GM12878 (cell line): Measurements from ENCODE around the gene NME8. TPM values are rescaled to one million over a fixed set of nuclear protein-coding genes. Genes with fewer than 3 reads are reported as not detected.

ENCODE experiments used
- ATAC-seq: fragments of 200-7000 bp; cut with Tn5 transposase; 3 replicates; pipeline ENCODE4 v1.9.1; 2020; ENCODE audit warnings: mild to moderate bottlenecking, moderate library complexity
- BruUV-seq: library from RNA; stranded (reverse); fragments of 400-500 nt; replicated peaks from 2 replicates; lab custom pipeline; 2021; lab: Mats Ljungman, UMichigan
- CTCF ChIA-PET: fragments of 300-600 bp; sonication (Branson Sonifier 250); formaldehyde crosslinking; extraction: SDS; loops from one replicate; lab custom pipeline; 2021; ENCODE audit warnings: inconsistent platforms; lab: Yijun Ruan, JAX
- POLR2A ChIA-PET: fragments of 350-600 bp; formaldehyde crosslinking; extraction: SDS; loops from one replicate; lab custom pipeline; 2021; ENCODE audit warnings: inconsistent platforms; lab: Charles Lee
- RAD21 ChIA-PET: fragments of 300-600 bp; sonication (Branson Sonifier 250); formaldehyde crosslinking; loops from one replicate; lab custom pipeline; 2023; ENCODE audit warnings: antibody characterized with exemption; ENCODE audit not compliant: unreplicated experiment; lab: Charles Lee
- SMC1A ChIA-PET: fragments of 300-600 bp; sonication (Branson Sonifier 250); formaldehyde crosslinking; loops from one replicate; lab custom pipeline; 2023; ENCODE audit not compliant: unreplicated experiment, uncharacterized antibody; lab: Charles Lee
- DNase-seq: peaks from one replicate; pipeline ENCODE4 v3.0.0-alpha.2; 2011; ENCODE audit warnings: low read depth, low spot score
- FAIRE-seq: peaks from 3 replicates; lab custom pipeline; 2011; peaks lifted over from hg19 to GRCh38; lab: Jason Lieb, UNC
- H2AFZ ChIP-seq: 2 replicates; pipeline ENCODE4 v1.6.0; 2011; ENCODE audit warnings: low read depth, low read length, control low read depth; ENCODE audit not compliant: control insufficient read depth
- H3K27ac ChIP-seq: 2 replicates; pipeline ENCODE4 v1.5.1; 2011; ENCODE audit warnings: control low read depth; ENCODE audit not compliant: control insufficient read depth, insufficient read depth
- H3K27me3 ChIP-seq, 2 experiments: replicated peaks in 1 of 2; 2 replicates each; pipeline versions ENCODE4 v1.6.0 to v1.6.1; 2011; ENCODE audit warnings: low read length in 1 of 2; ENCODE audit not compliant: control insufficient read depth in 2 of 2, insufficient read depth in 2 of 2
- H3K36me3 ChIP-seq, 2 experiments: 2 replicates each; pipeline ENCODE4 v1.5.1; 2011; ENCODE audit warnings: low read length in 1 of 2; ENCODE audit not compliant: control insufficient read depth in 2 of 2, insufficient read depth in 2 of 2
- H3K4me1 ChIP-seq: 2 replicates; pipeline ENCODE4 v1.6.1; 2011; ENCODE audit warnings: mild to moderate bottlenecking, low read length, moderate library complexity, mixed read lengths; ENCODE audit not compliant: control insufficient read depth, insufficient read depth
- H3K4me2 ChIP-seq: 2 replicates; pipeline ENCODE4 v1.6.0; 2011; ENCODE audit warnings: control low read depth; ENCODE audit not compliant: control insufficient read depth, insufficient read depth
- H3K4me3 ChIP-seq: fragments of 200-600 bp; sonication (generic); 2 replicates; pipeline ENCODE4 v1.5.1; 2016
- H3K79me2 ChIP-seq: 2 replicates; pipeline ENCODE4 v1.6.0; 2011; ENCODE audit warnings: low read length; ENCODE audit not compliant: control insufficient read depth, insufficient read depth
- H3K9ac ChIP-seq: 2 replicates; pipeline ENCODE4 v1.8.0; 2011; ENCODE audit warnings: low read length, control low read depth, mixed read lengths; ENCODE audit not compliant: control insufficient read depth, insufficient read depth
- H3K9me3 ChIP-seq: replicated peaks from 3 replicates; pipeline ENCODE4 v1.5.1; 2011; ENCODE audit warnings: mild to moderate bottlenecking, low read length; ENCODE audit not compliant: control insufficient read depth, insufficient read depth
- H4K20me1 ChIP-seq: 2 replicates; pipeline ENCODE4 v1.6.0; 2011; ENCODE audit not compliant: control insufficient read depth, insufficient read depth
- ATF7 ChIP-seq: fragments of 450-650 bp; IDR thresholded peaks from 2 replicates; pipeline ENCODE4 v1.6.1; 2016; ENCODE audit warnings: low read depth, mild to moderate bottlenecking
- CREM ChIP-seq: IDR thresholded peaks from 2 replicates; pipeline ENCODE4 v1.6.1; 2014; ENCODE audit warnings: antibody characterized with exemption, low read depth
- EED ChIP-seq: sonication (generic); IDR thresholded peaks from 2 replicates; pipeline ENCODE4 v1.6.1; 2016; ENCODE audit warnings: antibody characterized with exemption, low read depth
- IKZF1 ChIP-seq: fragments of 450-650 bp; conservative IDR thresholded peaks from 2 replicates; pipeline ENCODE4 v1.6.1; 2017; ENCODE audit warnings: antibody characterized with exemption, mild to moderate bottlenecking
- JUNB ChIP-seq: IDR thresholded peaks from 2 replicates; pipeline ENCODE4 v1.6.1; 2016; ENCODE audit warnings: antibody characterized with exemption, mild to moderate bottlenecking
- MEF2A ChIP-seq: IDR thresholded peaks from 2 replicates; pipeline ENCODE4 v1.6.1; 2011; ENCODE audit warnings: low read depth, mild to moderate bottlenecking, low read length, moderate library complexity; ENCODE audit not compliant: insufficient read depth
- MEF2B ChIP-seq: fragments of 450-650 bp; IDR thresholded peaks from 2 replicates; pipeline ENCODE4 v1.6.1; 2018; ENCODE audit warnings: mild to moderate bottlenecking, moderate library complexity; ENCODE audit not compliant: partially characterized antibody, poor library complexity, severe bottlenecking
- NBN ChIP-seq: fragments of 450-650 bp; IDR thresholded peaks from 2 replicates; pipeline ENCODE4 v1.6.1; 2016
- RFX5 ChIP-seq: IDR thresholded peaks from 2 replicates; pipeline ENCODE4 v1.6.1; 2011; ENCODE audit warnings: low read depth, low read length, improper control_type of control experiment
- RUNX3 ChIP-seq: IDR thresholded peaks from 2 replicates; pipeline ENCODE4 v1.6.1; 2012; ENCODE audit warnings: low read length, inconsistent platforms
- SMAD1 ChIP-seq: fragments of 450-650 bp; IDR thresholded peaks from 2 replicates; pipeline ENCODE4 v1.6.1; 2018; ENCODE audit warnings: mild to moderate bottlenecking, low read depth; ENCODE audit not compliant: partially characterized antibody
- ZNF274 ChIP-seq: IDR thresholded peaks from one replicate; pipeline ENCODE4 v1.8.0; 2011; ENCODE audit not compliant: insufficient read length, insufficient read depth
- WGBS: methylation state at CpG from one replicate; pipeline ENCODE4 v1.1.6; 2016; ENCODE audit warnings: low lambda C conversion rate; ENCODE audit not compliant: insufficient replicate concordance, insufficient coverage; ENCODE audit errors: missing lambda C conversion rate; 5-methylcytosine and 5-hydroxymethylcytosine counted together
- in situ Hi-C: fragments of 300-500 bp; cut with MboI; formaldehyde crosslinking; loops from 9 replicates; pipeline ENCODE4 v1.14.3; 2018; ENCODE audit warnings: mixed read lengths
- intact Hi-C: fragments of 100-400 bp; cut with micrococcal nuclease; formaldehyde crosslinking; loops from one replicate; pipeline ENCODE4 v1.14.2; 2022; ENCODE audit not compliant: unreplicated experiment
- polyA plus RNA-seq, 11 experiments: library from polyadenylated mRNA; depleted of rRNA in 4 of 11; unstranded in 6 of 11; stranded (reverse) in 5 of 11; fragments of >200 nt; fragmentation: Nextera tagmentation in 4 of 11; fragmentation: Illumina TruSeq in 1 of 11; extraction: Ambion mirVana in 4 of 11; extraction: Trizol in 1 of 11; gene quantifications; 1 replicate in 1 of 11; 2 replicates in 10 of 11; pipeline versions ENCODE4 v1.2.1 to v1.2.3, GENCODE V29; 2011 to 2016; ENCODE audit warnings: inconsistent platforms in 2 of 11, missing spikeins in 2 of 11, low read depth in 1 of 11
- total RNA-seq, 4 experiments: library from RNA; depleted of rRNA in 3 of 4; stranded (reverse); fragments of >200 nt in 3 of 4; fragmentation: Illumina TruSeq in 1 of 4; extraction: Trizol in 1 of 4; gene quantifications; 2 replicates each; pipeline versions ENCODE4 v1.2.1 to v1.2.3, GENCODE V29; 2013 to 2021
- TF ChIP-seq, protein P1 (sequence below): fragments of 450-650 bp; IDR thresholded peaks from 2 replicates; pipeline ENCODE4 v1.6.1; 2017; ENCODE audit warnings: low read depth, mild to moderate bottlenecking, moderate library complexity
- TF ChIP-seq, protein P2 (sequence below): fragments of 150-350 bp; IDR thresholded peaks from 2 replicates; pipeline ENCODE4 v1.6.1; 2014; ENCODE audit warnings: mild to moderate bottlenecking, low read depth, low read length
- TF ChIP-seq, protein P3 (sequence below): fragments of 450-650 bp; IDR thresholded peaks from 2 replicates; pipeline ENCODE4 v1.6.1; 2017; ENCODE audit warnings: antibody characterized with exemption, mild to moderate bottlenecking, moderate library complexity

Gene NME8
- total and polyA plus RNA-seq, 10 of the 15 experiments (the other 5 are each of a cell fraction or from before 2014, with no cell fraction given) = 0.03 to 3.5 (median 0.52) TPM; not detected in 2

DNA sequence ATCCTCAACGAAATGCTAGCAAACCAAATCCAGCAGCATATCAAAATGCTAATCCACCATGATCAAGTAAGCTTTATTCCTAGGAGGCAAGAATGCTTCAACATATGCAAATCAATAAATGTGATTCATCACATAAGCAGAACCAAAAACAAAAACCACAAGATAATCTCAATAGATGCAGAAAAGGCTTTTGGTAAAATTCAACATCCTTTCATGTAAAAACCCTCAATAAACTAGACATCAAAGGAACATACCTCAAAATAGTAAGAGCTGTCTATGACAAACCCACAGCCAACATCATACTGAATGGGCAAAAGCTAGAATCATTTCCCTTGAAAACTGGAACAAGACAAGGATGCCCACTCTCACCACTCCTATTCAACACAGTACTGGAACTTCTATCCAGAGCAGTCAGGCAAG lies 36.2 kb upstream of the NME8 start (continued):
- TF ChIP-seq, protein P1, sequence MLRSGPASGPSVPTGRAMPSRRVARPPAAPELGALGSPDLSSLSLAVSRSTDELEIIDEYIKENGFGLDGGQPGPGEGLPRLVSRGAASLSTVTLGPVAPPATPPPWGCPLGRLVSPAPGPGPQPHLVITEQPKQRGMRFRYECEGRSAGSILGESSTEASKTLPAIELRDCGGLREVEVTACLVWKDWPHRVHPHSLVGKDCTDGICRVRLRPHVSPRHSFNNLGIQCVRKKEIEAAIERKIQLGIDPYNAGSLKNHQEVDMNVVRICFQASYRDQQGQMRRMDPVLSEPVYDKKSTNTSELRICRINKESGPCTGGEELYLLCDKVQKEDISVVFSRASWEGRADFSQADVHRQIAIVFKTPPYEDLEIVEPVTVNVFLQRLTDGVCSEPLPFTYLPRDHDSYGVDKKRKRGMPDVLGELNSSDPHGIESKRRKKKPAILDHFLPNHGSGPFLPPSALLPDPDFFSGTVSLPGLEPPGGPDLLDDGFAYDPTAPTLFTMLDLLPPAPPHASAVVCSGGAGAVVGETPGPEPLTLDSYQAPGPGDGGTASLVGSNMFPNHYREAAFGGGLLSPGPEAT = peak; percentile 76; the same call in 1 of the 2 replicates
- TF ChIP-seq EED = peak; percentile 52; the same call in 1 of the 2 replicates
- 0 out of 2 replicates have a peak, but pooled peaks have one; percentile 51 for TF ChIP-seq NBN
- TF ChIP-seq JUNB = peak; percentile 65
- peak; percentile 43; the same call in 1 of the 2 replicates for TF ChIP-seq ATF7
- 0 out of 2 replicates have a peak, but pooled peaks have one; percentile 27 for TF ChIP-seq IKZF1
- peak; percentile 73 for TF ChIP-seq MEF2B
- peak; percentile 90 for TF ChIP-seq RUNX3

DNA sequence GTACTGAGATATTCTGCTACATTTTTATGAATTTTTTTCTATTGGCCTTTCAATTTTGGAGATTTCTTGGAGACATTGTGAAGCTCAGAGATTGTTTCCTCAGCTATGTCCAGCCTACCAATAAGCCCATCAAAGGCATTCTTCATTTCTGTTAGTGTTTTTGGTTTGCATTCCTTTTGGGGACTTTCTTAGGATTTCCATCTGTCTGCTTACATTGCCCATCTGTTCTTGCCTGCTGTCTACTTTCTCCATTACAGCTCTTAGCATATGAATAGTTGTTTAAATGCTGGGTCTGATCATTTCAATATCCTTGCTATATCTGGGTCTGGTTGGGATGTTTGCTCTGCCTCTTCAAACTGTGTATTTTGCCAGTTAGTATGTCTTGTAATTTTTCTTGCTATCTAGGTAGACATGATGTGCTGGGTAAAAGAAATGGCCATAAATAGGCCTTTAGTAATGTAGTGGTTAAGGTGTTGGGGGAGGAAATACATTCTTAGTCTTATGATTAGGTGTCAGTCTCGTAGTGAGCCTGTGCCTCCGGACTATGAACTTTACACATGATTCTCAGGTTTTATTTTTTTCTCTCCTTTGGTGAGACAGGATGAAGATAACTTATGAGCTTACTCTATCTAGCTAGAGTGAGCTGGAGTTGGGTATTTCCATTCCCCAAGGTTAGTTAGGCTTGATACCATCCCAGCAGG lies 32.6 kb upstream of the NME8 start:
- no peaks in the 10 kb centered on the region for H3K36me3 ChIP-seq
- H3K79me2 ChIP-seq = no peaks in the 10 kb centered on the region
- peak overlapping the region; percentile 74 for H2AFZ ChIP-seq
- ChIA-PET CTCF (interaction anchor here (0.5 to 4.3 kb wide), 16 partner anchors 11 to 417 kb away, joined by 3 to 71 read pairs (median 4); no protein-coding TSS in a partner anchor), SMC1A (interaction anchor here (0.8 to 12.7 kb wide), 27 partner anchors 10 to 859 kb away, joined by 3 to 193 read pairs (median 5); partner anchors contain the start of gene GPR141), POLR2A (interaction anchor here (0.6 to 3.6 kb wide), 13 partner anchors 10 to 1425 kb away, joined by 3 to 54 read pairs (median 4); no protein-coding TSS in a partner anchor), RAD21 (interaction anchor here (0.6 to 5.5 kb wide), 18 partner anchors 10 to 473 kb away, joined by 3 to 78 read pairs (median 5); partner anchors contain the start of gene GPR141)
- peak; percentile 75 for FAIRE-seq
- no peaks in the 10 kb centered on the region for H3K27me3 ChIP-seq
- peak; percentile 89 for ATAC-seq
- H3K4me2 ChIP-seq = peak overlapping the region; percentile 72
- H3K4me3 ChIP-seq = peak overlapping the region; percentile 6; the same call in 1 of the 2 replicates
- in situ Hi-C loops = no loop called here
- peak overlapping the region; percentile 56; the same call in 1 of the 2 replicates for H3K9ac ChIP-seq
- no peaks in the 10 kb centered on the region for H4K20me1 ChIP-seq
- H3K27ac ChIP-seq = peak overlapping the region; percentile 90
- intact Hi-C loops = loop anchor here (2.0 kb wide), 1 partner anchor 29 kb away; no protein-coding TSS in a partner anchor
- peak; percentile 78 for DNase-seq
- BruUV-seq = no TSS peak
- H3K4me1 ChIP-seq = peaks cover 43% of the 10 kb centered on the region
- WGBS = 0% methylated on average over 2 of the region's 2 CpGs
- peaks cover 4% of the 10 kb centered on the region for H3K9me3 ChIP-seq
- TF ChIP-seq MEF2A = peak; percentile 95
- TF ChIP-seq, protein P2, sequence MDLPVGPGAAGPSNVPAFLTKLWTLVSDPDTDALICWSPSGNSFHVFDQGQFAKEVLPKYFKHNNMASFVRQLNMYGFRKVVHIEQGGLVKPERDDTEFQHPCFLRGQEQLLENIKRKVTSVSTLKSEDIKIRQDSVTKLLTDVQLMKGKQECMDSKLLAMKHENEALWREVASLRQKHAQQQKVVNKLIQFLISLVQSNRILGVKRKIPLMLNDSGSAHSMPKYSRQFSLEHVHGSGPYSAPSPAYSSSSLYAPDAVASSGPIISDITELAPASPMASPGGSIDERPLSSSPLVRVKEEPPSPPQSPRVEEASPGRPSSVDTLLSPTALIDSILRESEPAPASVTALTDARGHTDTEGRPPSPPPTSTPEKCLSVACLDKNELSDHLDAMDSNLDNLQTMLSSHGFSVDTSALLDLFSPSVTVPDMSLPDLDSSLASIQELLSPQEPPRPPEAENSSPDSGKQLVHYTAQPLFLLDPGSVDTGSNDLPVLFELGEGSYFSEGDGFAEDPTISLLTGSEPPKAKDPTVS = no peak
- TF ChIP-seq CREM = peak; percentile 45; the same call in 1 of the 2 replicates
- TF ChIP-seq, protein P3, sequence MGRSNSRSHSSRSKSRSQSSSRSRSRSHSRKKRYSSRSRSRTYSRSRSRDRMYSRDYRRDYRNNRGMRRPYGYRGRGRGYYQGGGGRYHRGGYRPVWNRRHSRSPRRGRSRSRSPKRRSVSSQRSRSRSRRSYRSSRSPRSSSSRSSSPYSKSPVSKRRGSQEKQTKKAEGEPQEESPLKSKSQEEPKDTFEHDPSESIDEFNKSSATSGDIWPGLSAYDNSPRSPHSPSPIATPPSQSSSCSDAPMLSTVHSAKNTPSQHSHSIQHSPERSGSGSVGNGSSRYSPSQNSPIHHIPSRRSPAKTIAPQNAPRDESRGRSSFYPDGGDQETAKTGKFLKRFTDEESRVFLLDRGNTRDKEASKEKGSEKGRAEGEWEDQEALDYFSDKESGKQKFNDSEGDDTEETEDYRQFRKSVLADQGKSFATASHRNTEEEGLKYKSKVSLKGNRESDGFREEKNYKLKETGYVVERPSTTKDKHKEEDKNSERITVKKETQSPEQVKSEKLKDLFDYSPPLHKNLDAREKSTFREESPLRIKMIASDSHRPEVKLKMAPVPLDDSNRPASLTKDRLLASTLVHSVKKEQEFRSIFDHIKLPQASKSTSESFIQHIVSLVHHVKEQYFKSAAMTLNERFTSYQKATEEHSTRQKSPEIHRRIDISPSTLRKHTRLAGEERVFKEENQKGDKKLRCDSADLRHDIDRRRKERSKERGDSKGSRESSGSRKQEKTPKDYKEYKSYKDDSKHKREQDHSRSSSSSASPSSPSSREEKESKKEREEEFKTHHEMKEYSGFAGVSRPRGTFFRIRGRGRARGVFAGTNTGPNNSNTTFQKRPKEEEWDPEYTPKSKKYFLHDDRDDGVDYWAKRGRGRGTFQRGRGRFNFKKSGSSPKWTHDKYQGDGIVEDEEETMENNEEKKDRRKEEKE = no peak
- peak; percentile 92 for TF ChIP-seq NBN
- TF ChIP-seq SMAD1 = no peak
- no peak for TF ChIP-seq RFX5
- no peak for TF ChIP-seq ZNF274
